ENCODE data around the gene SLCO3A1.

Gene SLCO3A1

DNA sequence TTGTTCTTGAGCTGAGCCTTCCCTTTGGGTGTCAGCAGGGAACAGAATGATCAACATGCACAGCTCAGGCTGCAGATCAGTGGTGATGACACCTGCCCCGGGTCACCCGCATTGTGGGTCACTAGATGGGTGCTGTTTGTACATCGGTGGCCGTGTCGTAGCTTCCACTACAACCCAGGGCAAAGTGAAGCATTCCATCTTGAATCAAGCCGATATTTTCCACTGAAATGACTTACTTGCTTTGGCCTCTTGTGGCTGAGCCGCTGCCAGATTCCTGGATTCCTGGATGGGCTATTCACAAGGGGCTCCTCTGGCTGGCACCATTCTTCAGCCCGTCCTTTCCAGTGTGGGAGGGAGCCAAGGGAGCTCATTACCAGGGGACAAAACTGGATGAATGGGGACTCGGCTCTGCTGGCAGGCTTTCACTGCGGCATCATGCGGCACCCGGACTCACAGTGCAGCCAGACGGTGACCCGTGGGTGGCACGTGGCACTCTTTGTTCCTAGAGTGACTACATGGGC is 65.6 kb downstream of the SLCO3A1 start:
- H3K9me3 ChIP-seq (ENCODE audit: insufficient read depth, low read length), result no peaks in the 10 kb centered on the region
- no peaks in the 10 kb centered on the region for H3K36me3 ChIP-seq (replicated peaks; ENCODE audit: low read depth, low read length)
- no peaks in the 10 kb centered on the region for H3K27me3 ChIP-seq (ENCODE audit: low read depth, low read length)

DNA sequence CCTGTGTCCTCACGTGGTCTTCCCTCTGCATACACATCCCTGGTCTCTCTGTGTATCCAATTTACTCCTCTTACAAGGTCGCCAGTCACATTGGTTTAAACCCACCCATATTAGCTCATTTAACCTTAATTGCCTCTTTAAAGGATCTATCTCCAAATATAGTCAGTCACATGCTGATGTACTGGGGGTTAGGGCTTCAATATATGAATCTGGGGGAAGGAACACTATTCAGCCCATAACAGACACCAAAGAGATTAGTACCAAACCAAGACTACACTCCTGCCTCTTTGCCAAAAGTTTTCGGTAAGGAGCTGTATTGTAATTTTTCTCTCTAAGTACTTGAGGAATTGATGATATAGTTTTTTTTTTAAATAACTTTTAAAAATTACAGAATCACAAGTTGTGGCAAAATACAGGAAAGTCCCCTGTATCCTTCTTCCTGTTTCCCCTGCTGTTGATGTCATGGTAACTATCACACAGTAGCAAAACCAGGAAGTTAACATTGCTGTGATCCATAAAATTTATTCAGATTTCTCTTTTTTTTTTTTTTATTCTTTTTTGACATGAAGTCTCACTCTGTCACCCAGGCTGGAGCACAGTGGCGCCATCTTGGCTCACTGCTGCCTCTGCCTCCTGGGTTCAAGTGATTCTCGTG is 67.8 kb downstream of the SLCO3A1 start:
- Histone ChIP-seq H3K4me1 (ENCODE audit: low read length) (peaks cover 20% of the 10 kb centered on the region), H3K9ac (ENCODE audit: low read length) (no peak overlapping the region), H2AFZ (ENCODE audit: low read depth, low read length) (peak overlapping the region; percentile 52), H3K79me2 (ENCODE audit: low read length) (no peaks in the 10 kb centered on the region), H3K9me3 (ENCODE audit: insufficient read depth, low read length) (no peaks in the 10 kb centered on the region), H3K36me3 (replicated peaks; ENCODE audit: low read depth, low read length) (no peaks in the 10 kb centered on the region), H4K20me1 (ENCODE audit: insufficient read depth, low read length) (no peaks in the 10 kb centered on the region), H3K4me2 (ENCODE audit: low read length) (peak overlapping the region; percentile 36), H3K27ac (ENCODE audit: low read length) (peak overlapping the region; percentile 24), H3K4me3 (ENCODE audit: low read length) (no peak overlapping the region), H3K27me3 (ENCODE audit: low read depth, low read length) (no peaks in the 10 kb centered on the region)
- TF ChIP-seq, protein P1, sequence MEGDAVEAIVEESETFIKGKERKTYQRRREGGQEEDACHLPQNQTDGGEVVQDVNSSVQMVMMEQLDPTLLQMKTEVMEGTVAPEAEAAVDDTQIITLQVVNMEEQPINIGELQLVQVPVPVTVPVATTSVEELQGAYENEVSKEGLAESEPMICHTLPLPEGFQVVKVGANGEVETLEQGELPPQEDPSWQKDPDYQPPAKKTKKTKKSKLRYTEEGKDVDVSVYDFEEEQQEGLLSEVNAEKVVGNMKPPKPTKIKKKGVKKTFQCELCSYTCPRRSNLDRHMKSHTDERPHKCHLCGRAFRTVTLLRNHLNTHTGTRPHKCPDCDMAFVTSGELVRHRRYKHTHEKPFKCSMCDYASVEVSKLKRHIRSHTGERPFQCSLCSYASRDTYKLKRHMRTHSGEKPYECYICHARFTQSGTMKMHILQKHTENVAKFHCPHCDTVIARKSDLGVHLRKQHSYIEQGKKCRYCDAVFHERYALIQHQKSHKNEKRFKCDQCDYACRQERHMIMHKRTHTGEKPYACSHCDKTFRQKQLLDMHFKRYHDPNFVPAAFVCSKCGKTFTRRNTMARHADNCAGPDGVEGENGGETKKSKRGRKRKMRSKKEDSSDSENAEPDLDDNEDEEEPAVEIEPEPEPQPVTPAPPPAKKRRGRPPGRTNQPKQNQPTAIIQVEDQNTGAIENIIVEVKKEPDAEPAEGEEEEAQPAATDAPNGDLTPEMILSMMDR (IDR thresholded peaks at IDR 0.05; ENCODE audit: low read depth, low read length), result no peak
- TF ChIP-seq EZH2phosphoT487 (IDR thresholded peaks at IDR 0.05; ENCODE audit: low read depth), result no peak

More for the DNA sequence above, 65.6 kb downstream of the SLCO3A1 start:
- Histone ChIP-seq H4K20me1 (ENCODE audit: insufficient read depth, low read length) (no peaks in the 10 kb centered on the region), H2AFZ (ENCODE audit: low read depth, low read length) (no peak overlapping the region), H3K4me3 (ENCODE audit: low read length) (no peak overlapping the region), H3K79me2 (ENCODE audit: low read length) (no peaks in the 10 kb centered on the region), H3K27ac (ENCODE audit: low read length) (no peak overlapping the region), H3K9ac (ENCODE audit: low read length) (no peak overlapping the region), H3K4me2 (ENCODE audit: low read length) (no peak overlapping the region), H3K4me1 (ENCODE audit: low read length) (peaks cover 20% of the 10 kb centered on the region)
- TF ChIP-seq, protein P1 (IDR thresholded peaks at IDR 0.05; ENCODE audit: low read depth, low read length), result no peak
- no peak for TF ChIP-seq EZH2phosphoT487 (IDR thresholded peaks at IDR 0.05; ENCODE audit: low read depth)

GRCh38 chr15:91921843-91922198 is 68.3 kb downstream of the SLCO3A1 start:
- no peaks in the 10 kb centered on the region for H3K79me2 ChIP-seq (ENCODE audit: low read length)
- H4K20me1 ChIP-seq (ENCODE audit: insufficient read depth, low read length), result no peaks in the 10 kb centered on the region
- no peak overlapping the region for H3K4me3 ChIP-seq (ENCODE audit: low read length)
- TF ChIP-seq EZH2phosphoT487 (IDR thresholded peaks at IDR 0.05; ENCODE audit: low read depth), result no peak
- TF ChIP-seq, protein P1 (IDR thresholded peaks at IDR 0.05; ENCODE audit: low read depth, low read length), result no peak
- H3K4me1 ChIP-seq (ENCODE audit: low read length), result peaks cover 20% of the 10 kb centered on the region
- H3K4me2 ChIP-seq (ENCODE audit: low read length), result peak overlapping the region; percentile 31
- H2AFZ ChIP-seq (ENCODE audit: low read depth, low read length), result no peak overlapping the region
- H3K27me3 ChIP-seq (ENCODE audit: low read depth, low read length), result no peaks in the 10 kb centered on the region
- H3K36me3 ChIP-seq (replicated peaks; ENCODE audit: low read depth, low read length), result no peaks in the 10 kb centered on the region
- H3K9me3 ChIP-seq (ENCODE audit: insufficient read depth, low read length), result no peaks in the 10 kb centered on the region
- H3K27ac ChIP-seq (ENCODE audit: low read length), result no peak overlapping the region
- H3K9ac ChIP-seq (ENCODE audit: low read length), result no peak overlapping the region

DNA sequence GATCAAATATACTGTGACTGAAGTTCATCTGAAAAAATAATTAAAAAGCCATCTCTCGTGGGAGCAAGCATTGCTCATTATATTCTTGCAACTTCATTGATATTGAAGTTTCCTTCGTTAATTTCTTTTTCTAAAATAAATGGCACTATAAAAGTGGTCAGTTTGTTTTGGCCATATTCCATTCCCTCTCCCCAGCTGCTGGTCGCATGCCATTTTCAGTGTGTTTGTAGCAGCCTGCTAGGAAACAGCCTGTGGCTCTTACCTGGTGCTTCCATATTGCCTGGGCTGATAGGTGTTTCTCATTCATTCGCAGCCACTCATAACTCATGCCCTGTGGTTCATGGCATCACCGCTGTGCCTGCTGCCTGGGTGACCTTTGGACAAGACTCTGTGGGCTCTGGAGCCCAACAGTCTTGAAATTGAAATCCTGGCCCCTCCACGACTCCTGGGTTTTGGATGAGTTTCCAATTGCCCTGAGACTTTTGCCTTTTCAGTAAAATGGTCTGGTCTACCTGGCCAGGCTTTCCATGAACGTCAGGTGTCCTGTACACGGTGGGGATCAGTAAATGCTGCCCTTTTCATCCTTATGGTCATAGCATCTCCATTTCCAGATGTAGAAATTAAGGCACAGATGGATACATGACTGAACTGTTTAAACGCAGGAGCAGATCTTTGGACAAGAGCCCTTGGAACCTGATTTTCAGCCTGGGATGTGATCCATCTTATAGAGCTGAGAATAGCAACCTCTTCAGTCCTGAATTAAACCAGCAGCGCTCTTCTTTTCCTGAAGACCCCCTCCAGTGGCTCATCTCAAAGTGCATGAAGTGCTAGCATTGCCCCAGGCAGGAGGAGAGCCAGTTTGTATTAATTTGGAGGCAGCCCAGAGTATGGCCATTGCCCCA is 69.4 kb downstream of the SLCO3A1 start:
- Histone ChIP-seq H3K27ac (ENCODE audit: low read length) (no peak overlapping the region), H3K4me1 (ENCODE audit: low read length) (peaks cover 15% of the 10 kb centered on the region), H4K20me1 (ENCODE audit: insufficient read depth, low read length) (no peaks in the 10 kb centered on the region), H3K4me2 (ENCODE audit: low read length) (no peak overlapping the region), H2AFZ (ENCODE audit: low read depth, low read length) (no peak overlapping the region), H3K36me3 (replicated peaks; ENCODE audit: low read depth, low read length) (no peaks in the 10 kb centered on the region), H3K9me3 (ENCODE audit: insufficient read depth, low read length) (no peaks in the 10 kb centered on the region), H3K4me3 (ENCODE audit: low read length) (no peak overlapping the region), H3K27me3 (ENCODE audit: low read depth, low read length) (no peaks in the 10 kb centered on the region; the same call in 1 of the 2 replicates), H3K79me2 (ENCODE audit: low read length) (no peaks in the 10 kb centered on the region), H3K9ac (ENCODE audit: low read length) (no peak overlapping the region)
- TF ChIP-seq, protein P1 (IDR thresholded peaks at IDR 0.05; ENCODE audit: low read depth, low read length), result no peak
- TF ChIP-seq EZH2phosphoT487 (IDR thresholded peaks at IDR 0.05; ENCODE audit: low read depth), result no peak
